DMS153 (cell line): ENCODE measurements around the gene CAMK1D.

Source experiments
- DNase-seq: peaks from one replicate; lab custom pipeline; 2025; lab: John Stamatoyannopoulos, UW

CAMK1D gene

GRCh38 chr10:12826800-12827372, 477.5 kb downstream of the CAMK1D start:
- DNase-seq: no peak

GRCh38 chr10:12828736-12829135, 479.4 kb downstream of the CAMK1D start:
- no peak for DNase-seq

GRCh38 chr10:12829831-12830390, 480.6 kb downstream of the CAMK1D start:
- no peak for DNase-seq

GRCh38 chr10:12832096-12832495, 482.7 kb downstream of the CAMK1D start:
- no peak for DNase-seq

- no peak for DNase-seq
Observed at GRCh38 chr10:12833451-12833850, 484.1 kb downstream of the CAMK1D start.

- no peak for DNase-seq
Observed at GRCh38 chr10:12834116-12834665, 484.8 kb downstream of the CAMK1D start.

GRCh38 chr10:12834721-12835120, 485.4 kb downstream of the CAMK1D start:
- DNase-seq: no peak

GRCh38 chr10:12835709-12836108, 486.4 kb downstream of the CAMK1D start:
- no peak for DNase-seq

GRCh38 chr10:12838366-12838765, 489.0 kb downstream of the CAMK1D start:
- DNase-seq: no peak

- DNase-seq: no peak
Observed at GRCh38 chr10:12838995-12839927, 489.9 kb downstream of the CAMK1D start.

GRCh38 chr10:12839941-12840611, 490.7 kb downstream of the CAMK1D start:
- DNase-seq: no peak

- no peak for DNase-seq
Observed at GRCh38 chr10:12841426-12841825, 492.1 kb downstream of the CAMK1D start.

- no peak for DNase-seq
Observed at GRCh38 chr10:12841826-12842225, 492.5 kb downstream of the CAMK1D start.

GRCh38 chr10:12842310-12842709, 493.0 kb downstream of the CAMK1D start:
- no peak for DNase-seq

- DNase-seq: no peak
Observed at GRCh38 chr10:12843296-12843945, 494.1 kb downstream of the CAMK1D start.

GRCh38 chr10:12844811-12845483, 495.6 kb downstream of the CAMK1D start:
- peak; percentile 2 for DNase-seq

- DNase-seq: no peak
Observed at GRCh38 chr10:12846718-12847117, 497.4 kb downstream of the CAMK1D start.

- DNase-seq: no peak
Observed at GRCh38 chr10:12847361-12847975, 498.1 kb downstream of the CAMK1D start.

- no peak for DNase-seq
Observed at GRCh38 chr10:12848439-12849173, 499.3 kb downstream of the CAMK1D start.
